ENCODE data around the gene PDZD4.

The PDZD4 gene

DNA sequence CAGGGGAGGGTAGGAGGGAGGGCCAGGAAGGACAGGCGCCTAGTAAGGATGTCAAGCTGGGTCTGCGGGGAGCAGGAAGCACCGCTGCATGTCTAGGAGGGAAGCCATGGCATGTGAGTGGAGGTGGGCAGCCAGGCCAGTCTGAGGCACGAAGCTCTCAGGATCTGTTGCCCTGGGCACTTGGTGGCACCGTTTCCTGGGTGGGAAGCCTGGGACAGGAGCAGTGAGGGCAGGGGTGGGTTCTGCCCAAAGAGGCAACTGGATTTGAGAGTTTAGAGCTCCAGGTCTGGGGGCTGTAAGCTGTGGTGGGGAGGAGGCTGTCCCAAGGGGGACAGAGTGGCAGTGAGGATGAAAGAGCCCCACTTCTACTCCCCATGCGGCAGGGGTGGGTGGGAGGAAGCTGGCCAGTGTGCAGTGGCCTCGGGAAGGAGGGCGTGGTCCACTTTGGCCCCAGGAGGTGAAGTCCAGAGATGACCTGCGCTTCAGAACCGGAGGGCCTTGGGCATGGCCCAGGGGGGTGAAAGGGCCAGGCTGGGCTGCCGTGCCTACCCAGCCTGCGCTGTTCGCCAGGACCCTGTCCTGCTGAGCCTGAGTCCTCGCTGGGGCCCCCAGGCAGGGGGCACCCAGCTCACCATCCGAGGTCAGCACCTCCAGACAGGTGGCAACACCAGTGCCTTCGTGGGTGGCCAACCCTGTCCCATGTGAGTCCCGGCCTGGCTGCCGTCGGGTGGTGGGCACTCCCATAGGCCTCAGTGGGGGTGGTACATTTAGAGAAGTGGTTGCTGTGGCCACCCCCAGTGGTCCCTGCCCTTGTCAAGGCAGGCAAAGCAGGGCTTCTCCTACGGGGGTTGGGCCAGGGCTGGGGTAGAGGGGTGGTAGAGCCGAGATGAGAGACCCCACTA lies 57.8 kb downstream of the PDZD4 start:
- no peak for DNase-seq (ENCODE audit: low read depth)

DNA sequence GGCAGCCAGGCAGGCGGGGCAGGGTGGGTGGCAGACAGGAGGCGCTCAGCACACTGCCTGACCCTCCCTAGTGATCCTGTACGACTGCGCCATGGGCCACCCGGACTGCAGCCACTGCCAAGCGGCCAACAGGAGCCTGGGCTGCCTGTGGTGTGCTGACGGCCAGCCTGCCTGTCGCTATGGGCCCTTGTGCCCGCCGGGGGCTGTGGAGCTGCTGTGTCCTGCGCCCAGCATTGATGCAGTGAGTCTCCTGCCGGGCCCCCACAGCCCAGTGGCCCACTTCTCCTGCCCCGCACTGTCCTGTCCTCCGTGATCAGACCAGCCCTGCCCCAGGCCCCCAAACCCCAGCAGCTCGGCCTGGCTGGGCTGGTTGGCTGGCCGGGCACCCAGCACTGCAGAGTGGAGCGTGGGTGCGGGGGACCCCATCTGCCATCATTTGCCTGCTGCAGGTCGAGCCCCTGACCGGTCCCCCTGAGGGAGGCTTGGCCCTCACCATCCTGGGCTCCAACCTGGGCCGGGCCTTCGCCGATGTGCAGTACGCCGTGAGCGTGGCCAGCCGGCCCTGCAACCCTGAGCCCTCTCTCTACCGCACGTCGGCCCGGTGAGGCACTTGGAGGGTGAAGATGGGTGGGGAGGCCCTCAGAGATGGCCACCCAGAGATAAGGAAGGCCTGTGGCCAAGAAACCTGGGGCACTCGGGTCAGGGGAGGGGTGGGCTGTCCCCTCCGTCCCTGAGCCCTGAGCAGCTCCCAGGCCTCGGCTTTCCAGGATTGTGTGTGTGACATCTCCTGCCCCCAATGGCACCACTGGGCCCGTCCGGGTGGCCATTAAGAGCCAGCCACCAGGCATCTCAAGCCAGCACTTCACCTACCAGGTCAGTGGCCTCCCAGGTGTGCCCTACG lies 58.7 kb downstream of the PDZD4 start:
- DNase-seq (ENCODE audit: low read depth): no peak

DNA sequence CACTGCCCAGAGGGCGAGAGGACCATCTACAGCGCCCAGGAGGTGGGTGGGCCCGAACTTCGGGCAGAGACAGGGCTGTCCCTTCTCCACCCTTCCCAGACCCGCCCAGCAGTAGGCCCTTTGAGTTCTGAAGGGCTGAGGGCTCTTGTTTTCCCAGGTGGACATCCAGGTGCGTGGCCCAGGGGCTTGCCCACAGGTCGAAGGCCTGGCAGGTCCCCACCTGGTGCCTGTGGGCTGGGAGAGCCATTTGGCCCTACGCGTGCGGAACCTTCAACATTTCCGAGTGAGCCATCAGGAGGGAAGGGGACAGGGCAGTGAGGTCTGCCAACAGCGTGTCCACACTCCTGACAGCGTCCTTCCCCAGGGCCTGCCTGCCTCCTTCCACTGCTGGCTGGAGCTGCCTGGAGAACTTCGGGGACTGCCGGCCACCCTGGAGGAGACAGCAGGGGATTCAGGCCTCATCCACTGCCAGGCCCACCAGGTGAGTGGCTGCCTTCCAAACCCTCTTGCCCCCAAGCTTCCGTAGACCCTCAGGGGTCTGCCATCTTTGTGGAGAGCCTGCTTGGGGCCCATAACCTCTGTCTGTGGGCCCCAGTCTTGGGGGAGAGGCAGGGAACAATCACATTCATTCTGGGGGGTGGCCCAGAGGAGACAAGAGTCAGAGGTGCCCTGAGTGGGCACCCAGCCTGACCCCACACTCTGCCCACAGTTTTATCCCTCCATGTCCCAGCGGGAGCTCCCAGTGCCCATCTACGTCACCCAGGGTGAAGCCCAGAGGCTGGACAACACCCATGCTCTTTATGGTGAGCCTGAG lies 59.5 kb downstream of the PDZD4 start:
- DNase-seq (ENCODE audit: low read depth): no peak

DNA sequence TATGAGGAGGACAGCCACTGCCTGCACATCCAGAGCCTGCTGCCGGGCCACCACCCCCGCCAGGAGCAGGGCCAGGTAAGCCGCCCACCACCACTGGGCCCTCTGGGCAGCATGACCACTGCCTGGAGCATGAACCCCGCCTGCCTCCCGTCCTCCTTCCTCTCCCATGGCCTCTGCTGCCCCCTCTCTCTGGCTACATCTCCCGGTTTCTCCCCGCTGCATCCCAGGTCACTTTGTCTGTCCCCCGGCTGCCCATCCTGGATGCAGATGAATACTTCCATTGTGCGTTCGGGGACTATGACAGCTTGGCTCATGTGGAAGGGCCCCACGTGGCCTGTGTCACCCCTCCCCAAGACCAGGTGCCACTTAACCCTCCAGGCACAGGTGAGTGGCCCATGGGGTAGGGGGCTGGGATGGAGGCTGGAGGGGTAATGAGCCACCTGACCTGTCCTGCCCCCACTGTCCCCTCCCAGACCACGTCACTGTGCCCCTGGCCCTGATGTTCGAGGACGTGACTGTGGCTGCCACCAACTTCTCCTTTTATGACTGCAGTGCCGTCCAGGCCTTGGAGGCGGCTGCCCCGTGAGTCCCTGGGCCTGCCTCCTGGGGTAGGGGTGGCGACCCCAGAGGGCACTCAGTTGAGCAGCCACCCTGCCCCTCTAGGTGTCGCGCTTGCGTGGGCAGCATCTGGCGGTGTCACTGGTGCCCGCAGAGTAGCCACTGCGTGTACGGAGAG lies 60.3 kb downstream of the PDZD4 start:
- no peak for DNase-seq (ENCODE audit: low read depth)

DNA sequence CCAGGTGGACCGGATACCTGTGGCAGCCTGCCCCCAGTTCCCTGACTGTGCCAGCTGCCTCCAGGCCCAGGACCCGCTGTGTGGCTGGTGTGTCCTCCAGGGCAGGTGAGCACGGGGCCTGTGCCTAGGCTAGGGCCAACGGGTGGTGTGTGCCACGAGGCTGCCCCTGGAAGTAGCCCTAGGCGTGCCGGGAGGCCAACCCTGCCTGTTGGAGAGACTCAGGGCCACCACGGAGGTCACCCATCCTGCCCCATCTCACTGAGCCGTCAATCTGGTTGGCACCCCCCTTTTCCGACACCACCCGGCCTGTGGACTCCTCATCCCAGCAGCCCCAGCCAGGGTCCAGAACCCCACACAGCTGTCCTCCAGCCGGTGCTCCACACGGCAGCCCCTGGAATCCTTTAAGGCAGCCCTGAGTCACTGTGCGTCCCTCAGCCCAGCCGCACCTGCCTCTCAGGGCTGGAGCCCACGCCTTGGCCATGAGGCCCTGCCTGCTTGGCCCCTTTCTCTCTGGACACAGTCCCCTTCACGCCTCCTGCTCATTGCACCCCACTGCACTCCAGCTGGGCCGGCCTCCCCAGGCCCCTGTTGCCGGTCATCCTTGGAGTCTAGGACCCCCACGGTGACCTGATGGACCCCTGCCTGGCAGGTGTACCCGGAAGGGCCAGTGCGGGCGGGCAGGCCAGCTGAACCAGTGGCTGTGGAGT lies 61.0 kb downstream of the PDZD4 start:
- no peak for DNase-seq (ENCODE audit: low read depth)

DNA sequence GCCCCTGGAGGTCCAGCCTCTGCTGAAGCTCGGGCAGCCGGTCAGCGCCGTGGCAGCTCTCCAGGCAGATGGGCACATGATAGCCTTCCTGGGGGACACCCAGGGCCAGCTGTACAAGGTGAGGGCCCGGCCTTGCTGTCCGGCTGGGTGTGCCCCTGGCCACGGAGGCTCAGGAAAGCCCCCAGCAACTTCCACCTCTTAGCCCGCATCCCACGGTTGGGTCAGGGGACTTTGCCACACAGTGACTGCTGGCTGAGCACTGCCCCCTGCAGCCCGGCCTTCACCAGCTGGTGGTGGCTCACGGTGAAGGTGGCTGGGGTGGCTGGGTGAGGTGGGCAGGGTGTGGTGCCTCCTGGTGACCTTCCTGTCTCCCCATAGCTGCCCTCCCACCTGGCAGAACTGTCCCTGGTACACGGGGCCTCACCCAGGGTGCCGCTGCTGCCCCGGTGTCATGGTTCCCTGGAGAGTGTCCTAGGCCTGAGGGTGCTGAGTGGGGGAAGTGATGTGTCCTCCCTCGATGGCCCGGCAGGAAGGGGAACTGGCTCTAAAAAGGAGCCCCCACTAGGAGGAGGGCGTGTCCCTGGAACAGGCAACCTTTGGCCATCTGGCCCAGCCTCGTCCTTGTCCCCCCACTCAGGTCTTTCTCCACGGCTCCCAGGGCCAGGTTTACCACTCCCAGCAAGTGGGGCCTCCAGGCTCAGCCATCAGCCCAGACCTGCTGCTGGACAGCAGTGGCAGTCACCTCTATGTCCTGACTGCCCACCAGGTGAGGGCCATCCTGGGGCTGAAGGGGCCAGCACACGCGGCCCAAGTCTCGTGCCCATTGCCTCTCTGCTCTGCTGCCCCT lies 61.8 kb downstream of the PDZD4 start:
- DNase-seq (ENCODE audit: low read depth): no peak

DNA sequence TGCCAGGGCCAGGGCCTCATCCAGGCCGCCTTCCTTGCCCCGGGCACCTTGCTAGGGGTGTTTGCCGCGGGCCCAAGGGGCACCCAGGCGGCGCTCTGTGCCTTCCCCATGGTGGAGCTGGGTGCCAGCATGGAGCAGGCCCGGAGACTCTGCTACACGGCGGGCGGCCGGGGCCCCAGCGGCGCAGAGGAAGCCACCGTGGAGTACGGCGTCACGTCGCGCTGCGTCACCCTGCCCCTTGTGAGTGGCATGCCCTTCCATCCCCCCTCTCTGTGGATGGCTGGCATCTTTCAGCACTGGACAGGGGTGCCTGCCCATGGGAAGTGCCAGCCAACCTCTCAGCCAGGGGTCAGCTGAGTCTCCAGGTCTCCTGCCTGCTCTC lies 62.7 kb downstream of the PDZD4 start:
- no peak for DNase-seq (ENCODE audit: low read depth)

DNA sequence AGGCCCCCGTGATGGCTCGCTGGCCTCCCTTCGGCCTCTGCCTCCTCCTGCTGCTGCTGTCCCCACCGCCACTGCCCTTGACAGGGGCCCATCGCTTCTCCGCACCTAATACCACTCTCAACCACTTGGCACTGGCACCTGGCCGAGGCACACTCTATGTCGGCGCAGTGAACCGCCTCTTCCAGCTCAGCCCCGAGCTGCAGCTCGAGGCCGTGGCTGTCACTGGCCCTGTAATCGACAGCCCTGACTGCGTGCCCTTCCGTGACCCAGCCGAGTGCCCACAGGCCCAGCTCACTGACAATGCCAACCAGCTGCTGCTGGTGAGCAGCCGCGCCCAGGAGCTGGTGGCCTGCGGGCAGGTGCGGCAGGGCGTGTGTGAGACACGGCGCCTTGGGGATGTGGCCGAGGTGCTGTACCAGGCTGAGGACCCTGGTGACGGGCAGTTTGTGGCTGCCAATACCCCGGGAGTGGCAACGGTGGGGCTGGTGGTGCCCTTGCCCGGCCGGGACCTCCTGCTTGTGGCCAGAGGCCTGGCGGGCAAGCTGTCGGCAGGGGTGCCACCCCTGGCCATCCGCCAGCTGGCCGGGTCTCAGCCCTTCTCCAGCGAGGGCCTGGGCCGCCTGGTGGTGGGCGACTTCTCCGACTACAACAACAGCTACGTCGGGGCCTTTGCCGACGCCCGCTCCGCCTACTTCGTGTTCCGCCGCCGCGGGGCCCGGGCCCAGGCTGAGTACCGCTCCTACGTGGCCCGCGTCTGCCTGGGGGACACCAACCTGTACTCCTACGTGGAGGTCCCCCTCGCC lies 63.3 kb downstream of the PDZD4 start:
- DNase-seq (ENCODE audit: low read depth): no peak

DNA sequence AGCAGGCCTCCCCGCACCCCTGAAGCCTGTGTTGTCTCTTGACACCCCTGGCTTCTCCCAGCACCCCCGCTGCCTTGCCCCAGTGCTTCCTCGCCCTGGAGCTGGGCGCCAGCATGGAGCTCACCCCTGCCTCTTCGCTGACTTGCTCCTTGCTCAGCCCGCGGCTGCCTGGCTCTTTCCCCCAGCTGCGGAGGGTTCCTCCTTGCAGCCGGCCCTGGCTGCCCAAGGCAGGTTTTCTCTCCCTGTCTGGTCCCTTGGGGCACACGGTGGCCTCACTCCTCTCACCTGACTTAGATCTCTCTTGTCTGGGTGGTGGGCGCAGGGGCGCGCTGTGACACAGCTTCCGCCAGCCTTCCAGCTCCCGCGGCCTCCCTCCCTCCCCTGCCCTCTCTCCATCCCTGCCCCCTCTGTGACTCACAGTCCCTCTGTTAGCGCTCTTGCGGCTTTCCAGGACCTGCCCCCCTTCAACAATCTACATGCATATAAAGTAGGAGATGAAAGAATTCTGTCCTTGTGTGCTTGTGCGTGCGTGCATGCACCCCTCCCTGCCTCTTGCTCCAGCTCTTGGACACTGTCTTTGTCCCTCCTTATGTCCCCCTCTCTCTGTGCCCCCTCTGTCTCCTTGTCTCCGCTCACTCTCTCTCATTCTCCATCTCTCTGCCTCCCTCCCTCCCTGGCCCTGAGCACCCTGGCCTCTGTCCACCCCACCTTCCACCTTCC lies 64.1 kb downstream of the PDZD4 start:
- DNase-seq (ENCODE audit: low read depth): no peak

DNA sequence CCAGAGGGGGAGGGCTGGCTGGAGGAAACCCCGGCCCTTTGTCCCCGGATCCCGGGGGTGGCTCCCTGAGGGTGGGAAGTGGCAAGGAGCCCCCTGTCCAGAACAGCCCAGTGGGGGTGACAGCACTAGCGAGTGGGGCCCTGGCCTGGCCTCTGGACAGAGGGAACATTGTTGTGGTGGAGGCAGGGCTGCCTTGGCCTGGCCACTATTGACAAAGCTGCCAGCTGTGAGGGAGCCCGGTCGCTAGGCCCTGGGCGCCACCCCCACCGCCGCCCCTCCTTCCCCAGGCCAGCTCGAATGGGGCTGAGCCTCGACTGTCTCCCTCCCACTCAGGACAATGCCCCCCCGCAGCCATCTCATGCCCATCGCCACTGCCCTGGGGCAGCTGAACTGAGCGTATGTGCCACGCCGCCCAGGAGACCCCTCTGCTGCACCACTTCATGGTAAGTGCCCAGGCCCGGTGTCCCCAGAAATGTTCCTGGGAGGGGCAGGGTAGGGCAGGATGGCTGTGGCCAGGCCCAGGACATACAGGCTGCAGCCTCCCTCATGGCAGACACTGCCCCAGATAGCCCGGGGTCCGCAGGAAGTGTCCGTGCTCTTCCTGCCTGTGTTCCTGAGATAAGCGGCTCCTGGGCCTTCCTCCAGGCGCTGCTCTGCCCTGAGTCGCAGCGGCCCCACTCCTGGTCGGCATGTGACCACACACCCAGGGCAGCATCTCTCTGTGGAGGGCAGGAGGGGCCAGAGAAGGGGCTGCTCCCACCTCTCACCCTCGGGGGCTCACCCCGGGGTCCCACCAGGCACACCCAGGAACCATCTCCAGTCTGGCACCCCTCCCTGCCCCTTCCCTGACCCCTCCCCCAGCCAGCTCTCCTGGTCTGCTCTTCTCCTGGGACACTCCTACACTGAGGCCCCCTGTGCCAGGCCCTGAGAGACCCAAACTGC lies 64.9 kb downstream of the PDZD4 start:
- DNase-seq (ENCODE audit: low read depth): no peak

DNA sequence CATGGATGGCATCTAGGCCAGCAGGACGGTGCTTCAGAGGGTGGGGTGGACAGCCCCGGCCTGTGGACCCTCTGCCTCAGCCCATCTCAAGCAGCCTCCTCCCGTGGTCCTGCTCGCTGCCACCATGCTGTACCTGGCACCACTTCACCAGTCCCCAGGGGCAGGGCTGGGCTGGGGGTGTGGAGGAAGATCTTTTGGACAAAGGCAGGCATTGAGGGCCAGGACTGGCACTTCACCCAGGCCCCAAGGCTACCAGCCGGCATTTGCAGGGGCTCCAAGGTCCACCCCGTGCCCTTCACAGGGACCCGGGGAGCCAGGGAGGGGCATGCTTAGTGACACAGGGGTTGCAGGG lies 65.6 kb downstream of the PDZD4 start:
- DNase-seq (ENCODE audit: low read depth): no peak

DNA sequence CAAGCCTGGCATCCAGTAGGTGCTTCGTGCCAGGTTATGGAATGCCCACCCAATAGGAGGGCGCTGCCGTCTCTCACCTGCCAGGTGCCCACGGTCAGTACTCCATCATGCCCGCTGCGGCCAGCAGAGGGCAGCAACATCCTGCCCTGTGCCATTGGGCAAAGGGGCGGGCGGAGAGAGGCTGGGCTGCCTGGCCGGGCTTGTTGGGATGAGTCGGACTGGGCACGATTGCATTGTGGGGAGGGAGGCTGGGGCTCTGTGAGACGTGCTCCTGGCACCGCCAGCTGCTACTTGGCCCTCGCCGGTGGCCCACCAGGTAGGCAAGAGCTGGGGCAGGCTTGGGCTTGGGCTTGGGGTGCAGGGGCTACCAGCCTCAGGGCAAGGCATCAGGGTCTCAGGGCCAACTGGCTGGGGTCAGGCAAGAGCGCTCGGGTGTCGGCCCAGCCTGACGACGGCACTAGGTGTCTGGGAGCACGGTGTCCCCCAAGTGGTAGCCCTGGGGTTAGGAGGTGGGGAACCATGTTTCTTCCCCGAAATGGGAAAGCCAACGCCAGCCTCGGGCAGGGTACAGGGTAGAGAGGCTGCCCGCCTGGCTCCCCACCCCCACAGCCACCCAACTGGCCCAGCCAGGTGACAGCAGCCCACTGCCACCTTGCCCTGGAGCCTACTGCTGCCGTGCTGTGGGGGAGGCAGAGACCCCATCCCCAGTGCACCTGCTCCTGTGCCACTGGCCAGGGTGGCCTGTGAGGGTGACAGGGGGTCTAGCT lies 66.2 kb downstream of the PDZD4 start, which contains the start of gene PLXNB3:
Gene PLXNB3 (plus strand): TSS at position 261 of the 767 bp plus-strand sequence. CDS start 1,287 bp downstream, outside the sequence.
- DNase-seq (ENCODE audit: low read depth): peak; percentile 63

DNA sequence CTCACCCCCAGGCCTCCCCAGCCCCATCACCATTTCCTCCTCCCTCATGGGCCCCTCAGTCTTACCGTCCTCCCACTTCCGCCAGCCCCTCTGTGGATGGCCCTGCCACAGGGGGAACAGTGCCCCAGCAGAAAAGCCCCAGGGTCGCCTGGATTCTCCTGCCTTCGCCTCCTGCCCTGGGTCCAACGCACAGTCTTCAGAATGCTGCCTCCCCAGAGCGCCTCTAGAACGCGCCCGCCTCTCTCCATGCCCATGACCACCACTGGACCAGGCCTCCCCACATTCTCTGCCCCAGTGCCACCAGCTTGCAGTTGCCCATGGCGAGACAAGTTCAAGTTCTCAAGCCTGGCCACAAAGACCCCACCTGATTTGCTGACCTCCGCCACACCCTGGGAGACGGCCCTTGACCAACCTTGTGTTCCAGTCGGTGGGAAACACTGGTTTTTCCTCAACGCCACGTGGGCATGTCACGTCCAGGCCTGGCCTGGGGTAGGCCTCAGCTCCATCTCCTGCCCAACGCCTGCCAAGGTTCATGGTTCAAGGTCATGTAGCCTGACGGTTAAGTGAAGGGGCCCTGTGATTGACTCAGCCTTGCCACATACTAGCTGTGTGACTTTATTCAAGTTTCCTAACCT lies 66.9 kb downstream of the PDZD4 start:
- DNase-seq (ENCODE audit: low read depth): no peak

DNA sequence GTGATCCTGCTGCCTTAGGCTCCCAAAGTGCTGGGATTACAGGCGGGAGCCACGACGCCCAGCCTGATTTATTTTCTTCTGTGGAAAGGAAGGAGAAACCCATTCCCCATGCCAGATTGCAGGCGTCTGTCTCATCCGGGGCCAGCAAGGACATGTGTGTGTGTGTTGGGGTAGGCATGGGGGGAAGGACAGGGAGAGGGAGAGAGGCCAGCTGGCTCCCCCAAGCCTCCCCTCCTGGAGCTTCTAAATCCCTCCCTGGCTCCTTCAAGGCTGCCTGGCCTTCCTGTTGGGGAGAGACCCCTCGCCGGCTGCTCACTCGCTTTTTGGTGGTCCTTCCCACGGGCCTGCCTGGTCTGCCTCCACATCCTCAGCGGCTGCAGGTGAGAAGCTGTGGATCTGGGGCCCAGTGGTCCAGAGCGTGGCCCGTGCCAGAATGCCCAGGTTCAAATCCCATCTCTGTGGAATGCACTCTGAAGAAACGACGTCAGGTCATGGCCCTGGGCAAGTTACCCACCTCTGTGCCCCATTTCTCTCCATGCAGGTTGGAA lies 67.6 kb downstream of the PDZD4 start:
- no peak for DNase-seq (ENCODE audit: low read depth)

DNA sequence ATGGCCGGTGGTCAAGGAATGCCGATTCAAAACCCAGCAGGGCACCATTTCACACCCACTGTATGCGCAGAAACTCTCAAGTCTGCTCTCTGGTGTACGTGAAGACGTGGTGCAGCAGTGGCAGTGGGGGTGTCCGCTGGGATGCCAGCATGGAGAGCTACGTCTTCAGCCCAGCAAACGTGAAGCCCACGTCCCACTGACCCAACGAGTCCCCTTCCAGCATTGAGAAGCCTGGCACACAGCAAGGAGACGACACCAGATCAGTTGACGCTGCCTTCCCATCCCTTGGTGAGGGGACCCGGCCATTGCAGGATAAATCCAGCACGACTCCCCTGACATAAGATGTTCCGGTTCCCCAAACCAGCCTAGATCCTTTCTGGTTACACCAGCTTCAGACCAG lies 68.5 kb downstream of the PDZD4 start:
- DNase-seq (ENCODE audit: low read depth): no peak

DNA sequence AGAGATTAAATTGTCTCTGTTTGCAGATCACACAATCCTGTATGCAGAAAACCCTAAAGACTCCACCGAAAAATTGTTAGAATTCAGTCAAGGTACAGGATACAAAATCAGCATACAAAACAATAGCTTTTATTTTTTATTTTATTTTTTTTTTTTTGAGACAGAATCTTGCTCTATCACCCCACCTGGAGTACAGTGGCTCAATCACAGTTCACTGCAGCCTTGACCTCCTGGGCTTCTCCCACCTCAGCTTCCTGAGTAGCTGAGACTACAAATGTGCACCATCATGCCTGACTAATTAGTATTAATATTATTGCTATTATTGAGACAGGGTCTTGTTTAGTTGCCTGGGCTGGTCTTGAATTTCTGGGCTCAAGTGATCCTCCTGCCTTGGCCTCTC lies 75.2 kb downstream of the PDZD4 start:
- no peak for DNase-seq (ENCODE audit: low read depth)
